SU-DHL-6 (cell line): ENCODE measurements around the gene FAM47A.

ENCODE experiments used
- H2AFZ ChIP-seq: fragments of 200-600 bp; sonication (generic); 2 replicates; pipeline ENCODE4 v1.6.1; 2014; ENCODE audit warnings: low read depth, mild to moderate bottlenecking, moderate library complexity, mixed read lengths, antibody characterized with exemption, low read length; ENCODE audit not compliant: severe bottlenecking
- H3F3A ChIP-seq: fragments of 200-600 bp; shearing (Covaris generic); 2 replicates; pipeline ENCODE4 v1.6.0; 2016; ENCODE audit warnings: antibody characterized with exemption, mild to moderate bottlenecking; ENCODE audit not compliant: insufficient read depth
- H3K27ac ChIP-seq: fragments of 200-600 bp; sonication (generic); 2 replicates; pipeline ENCODE4 v1.5.1; 2016; ENCODE audit warnings: low read depth, mild to moderate bottlenecking, low read length, moderate library complexity, mixed read lengths
- H3K27me3 ChIP-seq: fragments of 200-600 bp; sonication (generic), shearing (Covaris generic); 2 replicates; pipeline ENCODE4 v1.6.0; 2014; ENCODE audit warnings: mild to moderate bottlenecking, low read length
- H3K36me3 ChIP-seq: fragments of 200-600 bp; sonication (generic); 2 replicates; pipeline ENCODE4 v1.6.1; 2014; ENCODE audit warnings: mild to moderate bottlenecking, low read length, mixed read lengths
- H3K4me2 ChIP-seq: fragments of 300-600, 200-600 bp; shearing (Covaris generic), sonication (generic); 2 replicates; pipeline ENCODE4 v1.6.0; 2014; ENCODE audit warnings: low read length, low read depth, mild to moderate bottlenecking; ENCODE audit not compliant: poor library complexity, severe bottlenecking
- H3K4me3 ChIP-seq: fragments of 200-600 bp; sonication (generic); 2 replicates; pipeline ENCODE4 v1.5.1; 2014; ENCODE audit warnings: antibody characterized with exemption, low read length, mild to moderate bottlenecking, mixed read lengths; ENCODE audit not compliant: insufficient read depth, poor library complexity, severe bottlenecking
- H3K79me2 ChIP-seq: fragments of 200-600 bp; sonication (generic); 2 replicates; pipeline ENCODE4 v1.6.1; 2014; ENCODE audit warnings: mild to moderate bottlenecking, low read length, moderate library complexity; ENCODE audit not compliant: insufficient read depth
- H3K9ac ChIP-seq: fragments of 200-600 bp; sonication (generic); 2 replicates; pipeline ENCODE4 v1.7.0; 2014; ENCODE audit warnings: mild to moderate bottlenecking, low read length
- H3K9me2 ChIP-seq: fragments of 200-600 bp; sonication (generic); replicated peaks from 2 replicates; pipeline ENCODE4 v1.6.1; 2014; ENCODE audit warnings: low read length; ENCODE audit not compliant: insufficient read depth
- H3K9me3 ChIP-seq: fragments of 200-600 bp; sonication (generic); 2 replicates; pipeline ENCODE4 v1.6.1; 2014; ENCODE audit warnings: low read length, mixed read lengths; ENCODE audit not compliant: insufficient read depth
- H4K20me1 ChIP-seq: fragments of 200-600 bp; sonication (generic); 2 replicates; pipeline ENCODE4 v1.6.1; 2014; ENCODE audit warnings: low read depth, mild to moderate bottlenecking, antibody characterized with exemption, low read length, moderate library complexity, mixed read lengths
- CTCF ChIP-seq: fragments of 200-600 bp; sonication (generic); IDR thresholded peaks from one replicate; pipeline ENCODE4 v1.5.1; 2017; ENCODE audit warnings: antibody characterized with exemption, mild to moderate bottlenecking, low read length, moderate library complexity; ENCODE audit not compliant: insufficient read depth, poor library complexity, severe bottlenecking
- EZH2phosphoT487 ChIP-seq: fragments of 200-600 bp; sonication (generic), shearing (Covaris generic); conservative IDR thresholded peaks from 2 replicates; pipeline ENCODE4 v1.6.1; 2018; ENCODE audit warnings: mild to moderate bottlenecking, antibody characterized with exemption, low read length, moderate library complexity, mixed read lengths

Gene FAM47A

GRCh38 chrX:34132028-34132427 is at the start of gene FAM47A:
TSS of gene FAM47A (minus strand) at chrX:34132314. CDS start at chrX:34132278, 36 bp downstream.
- TF ChIP-seq CTCF (no peak), EZH2phosphoT487 (no peak)
- no peak within 1 kb of the TSS for H3K9ac ChIP-seq
- H3K4me2 ChIP-seq = no peak within 1 kb of the TSS
- no peaks in the 10 kb centered on the region for H3K27me3 ChIP-seq
- no peak within 1 kb of the TSS for H3K4me3 ChIP-seq
- H3K79me2 ChIP-seq = no peaks in the 10 kb centered on the region
- no peaks in the 10 kb centered on the region for H4K20me1 ChIP-seq
- H3K9me3 ChIP-seq = no peaks in the 10 kb centered on the region
- no peaks in the 10 kb centered on the region for H3F3A ChIP-seq
- no peaks in the 10 kb centered on the region for H3K9me2 ChIP-seq
- H3K36me3 ChIP-seq = no peaks in the 10 kb centered on the region
- no peak within 1 kb of the TSS for H3K27ac ChIP-seq
- no peak within 1 kb of the TSS for H2AFZ ChIP-seq

- no peak overlapping the region for H2AFZ ChIP-seq
- no peak overlapping the region for H3K9ac ChIP-seq
- H3K79me2 ChIP-seq = no peaks in the 10 kb centered on the region
- H3K4me3 ChIP-seq = no peak overlapping the region
- no peak overlapping the region for H3K4me2 ChIP-seq
- H3F3A ChIP-seq = no peaks in the 10 kb centered on the region
- H3K36me3 ChIP-seq = no peaks in the 10 kb centered on the region
- no peaks in the 10 kb centered on the region for H3K9me3 ChIP-seq
- H3K27ac ChIP-seq = no peak overlapping the region
- no peaks in the 10 kb centered on the region for H4K20me1 ChIP-seq
- H3K9me2 ChIP-seq = no peaks in the 10 kb centered on the region
- no peaks in the 10 kb centered on the region for H3K27me3 ChIP-seq
- TF ChIP-seq CTCF (no peak), EZH2phosphoT487 (no peak)
Measured at GRCh38 chrX:34147345-34147744, 15.2 kb upstream of the FAM47A start.

GRCh38 chrX:34146906-34147305 is 14.8 kb upstream of the FAM47A start:
- Histone ChIP-seq H3K27me3 (no peaks in the 10 kb centered on the region), H3K27ac (no peak overlapping the region), H3K36me3 (no peaks in the 10 kb centered on the region), H3K79me2 (no peaks in the 10 kb centered on the region), H3K4me3 (no peak overlapping the region), H3F3A (no peaks in the 10 kb centered on the region), H4K20me1 (no peaks in the 10 kb centered on the region), H3K9me2 (no peaks in the 10 kb centered on the region), H2AFZ (no peak overlapping the region), H3K9ac (no peak overlapping the region), H3K4me2 (no peak overlapping the region), H3K9me3 (no peaks in the 10 kb centered on the region)
- TF ChIP-seq EZH2phosphoT487 (no peak), CTCF (no peak)

GRCh38 chrX:34144246-34144645 is 12.1 kb upstream of the FAM47A start:
- no peaks in the 10 kb centered on the region for H3F3A ChIP-seq
- H3K9me2 ChIP-seq = no peaks in the 10 kb centered on the region
- no peak overlapping the region for H3K9ac ChIP-seq
- no peak overlapping the region for H3K27ac ChIP-seq
- no peaks in the 10 kb centered on the region for H4K20me1 ChIP-seq
- H3K9me3 ChIP-seq = no peaks in the 10 kb centered on the region
- no peaks in the 10 kb centered on the region for H3K79me2 ChIP-seq
- no peaks in the 10 kb centered on the region for H3K36me3 ChIP-seq
- no peak overlapping the region for H3K4me2 ChIP-seq
- no peak overlapping the region for H3K4me3 ChIP-seq
- H2AFZ ChIP-seq = no peak overlapping the region
- no peak for TF ChIP-seq CTCF
- TF ChIP-seq EZH2phosphoT487 = no peak
- H3K27me3 ChIP-seq = no peaks in the 10 kb centered on the region
